ENCODE results near the gene RPS4Y2. TPM values are rescaled to one million over a fixed set of nuclear protein-coding genes. Genes with fewer than 3 reads are reported as not detected.

Gene RPS4Y2
- total RNA-seq: not detected in 2 replicates

DNA sequence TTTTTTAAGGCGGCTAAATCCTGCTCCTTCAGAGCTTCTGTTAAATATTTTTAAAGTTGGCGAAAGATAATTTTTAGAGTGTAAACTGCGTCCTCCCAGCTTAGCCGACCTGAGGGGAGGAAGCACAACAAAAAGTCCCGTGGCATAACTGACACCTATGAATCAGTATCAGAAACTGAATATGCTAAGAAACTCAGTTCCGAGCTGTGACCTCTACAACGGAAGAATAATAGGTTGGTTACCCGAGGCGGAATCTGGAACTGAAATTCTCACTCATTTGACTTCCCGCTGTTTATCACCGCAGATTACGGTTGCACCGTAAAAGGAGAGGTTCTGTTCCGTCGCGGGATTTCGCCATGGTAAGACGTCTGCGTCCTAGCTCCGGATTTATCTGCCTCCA lies at the start of gene RPS4Y2:
TSS of gene RPS4Y2 (plus strand) at position 301 of the 400 bp plus-strand sequence. CDS start at position 357, 56 bp downstream.

Other genes with a start within 250 kb of the RPS4Y2 start
- gene EIF1AY, start 180.3 kb upstream of the RPS4Y2 start, total RNA-seq: 25.4 and 25.6 TPM in 2 replicates